Measurements from ENCODE around the gene GPR15.

The GPR15 gene

GRCh38 chr3:98531622-98532274 is at the start of gene GPR15:
TSS of gene GPR15 (plus strand) at chr3:98531978. CDS start at chr3:98532034, 56 bp downstream.
- DNase-seq: no peak

DNA sequence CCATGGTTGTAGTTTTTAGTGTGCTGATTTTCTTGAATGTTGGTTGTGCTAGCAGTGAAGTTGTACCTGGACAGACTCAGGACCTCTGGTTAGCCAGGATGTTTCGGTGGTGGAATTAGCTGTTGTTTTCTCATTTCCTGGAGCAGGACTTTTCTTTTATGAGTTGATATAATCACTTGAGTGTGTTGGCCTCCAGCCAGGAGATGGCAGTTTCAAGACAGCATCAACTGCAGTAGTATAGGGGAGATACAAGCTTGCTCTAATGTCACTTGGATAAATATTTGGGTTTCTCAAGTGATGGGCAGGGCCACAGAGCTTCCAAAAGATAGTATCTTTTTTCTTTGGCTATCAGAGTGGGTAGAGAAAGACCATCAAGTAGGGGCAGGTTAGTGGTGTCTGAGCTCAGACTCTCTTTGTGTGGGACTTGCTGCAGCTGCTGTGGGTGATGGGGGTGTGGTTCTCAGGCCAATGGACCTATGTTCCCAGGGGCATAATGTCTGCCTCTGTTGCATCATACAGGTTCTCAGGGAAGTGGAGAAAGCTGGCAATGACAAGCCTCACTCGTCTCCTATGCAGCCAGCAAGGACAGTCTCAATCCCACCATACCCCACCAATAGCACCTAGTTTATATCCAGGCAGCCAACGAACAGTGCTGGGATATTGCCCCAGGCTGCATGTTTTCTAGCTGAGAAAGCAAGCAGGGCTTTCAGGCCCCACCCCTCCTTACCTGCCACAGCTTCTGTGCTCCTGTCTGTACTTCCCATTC is 48.9 kb upstream of the GPR15 start:
- DNase-seq: no peak

DNA sequence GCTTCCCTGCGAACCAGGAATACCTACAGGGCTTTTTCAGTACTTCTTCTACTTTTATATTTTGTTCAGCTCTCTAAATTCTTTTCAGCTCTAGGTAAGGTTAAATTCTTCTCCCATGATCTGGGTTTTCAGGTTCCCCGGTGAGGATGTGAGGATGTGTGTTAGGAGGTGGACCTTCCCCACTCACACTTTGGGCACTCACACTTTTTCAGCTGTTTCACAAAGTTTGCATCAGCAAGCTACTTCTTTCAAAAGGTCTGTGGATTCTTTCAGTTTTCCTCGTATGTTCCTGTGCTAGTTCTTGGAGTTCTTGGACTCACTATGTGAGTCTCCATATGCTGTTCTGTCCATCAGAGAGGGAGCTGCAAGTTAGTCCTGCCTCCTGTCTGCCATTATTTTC is 48.2 kb upstream of the GPR15 start:
- no peak for DNase-seq

DNA sequence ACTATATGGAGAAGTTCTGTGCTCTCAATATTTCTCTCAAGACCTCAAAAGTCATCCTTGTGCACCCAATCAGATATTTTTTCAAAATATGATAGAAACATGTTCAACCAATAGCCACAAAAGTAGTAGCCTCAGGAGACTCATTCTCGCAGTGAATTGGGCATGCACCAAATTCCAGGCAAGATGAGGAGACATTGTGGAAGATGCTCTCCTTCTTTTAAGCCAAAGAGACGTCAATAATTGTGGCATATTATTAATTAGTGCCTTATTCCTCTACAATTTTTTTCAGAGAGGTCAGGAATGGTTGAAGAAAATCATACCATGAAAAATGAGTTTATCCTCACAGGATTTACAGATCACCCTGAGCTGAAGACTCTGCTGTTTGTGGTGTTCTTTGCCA is 34.4 kb upstream of the GPR15 start, which contains the start of gene OR5K2:
Gene OR5K2 (plus strand): TSS at position 301 of the 400 bp plus-strand sequence. CDS start 0 bp downstream, at position 301.
- DNase-seq: no peak

DNA sequence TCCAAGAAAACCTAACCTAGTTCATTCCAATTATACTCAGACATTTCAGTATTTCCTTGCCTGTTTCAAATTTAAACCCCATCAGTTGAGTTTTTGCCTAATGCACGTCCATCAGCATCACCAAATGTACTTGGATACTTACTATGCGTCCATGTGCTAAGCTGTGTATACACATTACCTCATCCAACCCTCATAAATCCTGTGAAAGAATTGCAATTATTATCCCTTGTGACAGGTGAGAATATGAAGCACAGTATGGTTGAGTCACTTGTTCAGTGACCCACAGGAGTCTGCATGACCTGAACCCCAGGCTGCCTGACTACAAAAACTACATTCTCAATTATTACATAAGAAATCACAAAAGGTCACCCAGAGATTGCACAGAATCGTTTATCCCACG is 31.8 kb upstream of the GPR15 start:
- no peak for DNase-seq

GRCh38 chr3:98501270-98501669 is 30.5 kb upstream of the GPR15 start:
- no peak for DNase-seq

DNA sequence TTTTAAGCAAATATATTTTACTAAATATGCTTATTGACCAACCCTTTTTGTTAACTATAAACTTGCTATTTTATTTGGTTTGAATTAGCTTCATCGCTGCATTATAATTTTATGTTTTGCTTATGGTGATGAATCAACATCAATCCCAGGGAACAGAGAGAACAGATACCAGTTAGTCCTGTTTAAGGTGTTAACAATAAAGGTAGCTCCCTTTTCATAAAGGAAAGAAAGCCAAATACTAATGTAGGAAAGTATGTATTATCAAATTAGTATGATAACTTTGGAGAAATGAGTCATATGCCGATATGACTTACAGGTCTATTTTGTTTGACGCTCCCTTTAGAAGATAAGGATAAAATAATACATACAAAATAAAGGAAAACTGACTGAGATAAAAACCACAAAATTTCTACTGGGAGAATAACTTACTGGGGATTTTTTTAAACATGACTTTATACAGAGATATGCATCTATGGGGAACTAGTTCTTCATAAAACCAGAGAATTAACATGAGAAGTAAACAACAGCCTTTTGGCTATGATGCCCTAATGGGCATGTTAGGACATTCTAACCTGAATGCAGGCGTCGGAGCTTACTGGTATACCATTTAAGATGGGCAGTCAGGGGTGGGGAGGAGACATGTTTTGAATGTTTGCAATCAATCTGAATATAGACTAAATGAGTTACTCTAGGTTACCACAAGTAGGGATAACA is 29.8 kb upstream of the GPR15 start:
- DNase-seq: no peak

DNA sequence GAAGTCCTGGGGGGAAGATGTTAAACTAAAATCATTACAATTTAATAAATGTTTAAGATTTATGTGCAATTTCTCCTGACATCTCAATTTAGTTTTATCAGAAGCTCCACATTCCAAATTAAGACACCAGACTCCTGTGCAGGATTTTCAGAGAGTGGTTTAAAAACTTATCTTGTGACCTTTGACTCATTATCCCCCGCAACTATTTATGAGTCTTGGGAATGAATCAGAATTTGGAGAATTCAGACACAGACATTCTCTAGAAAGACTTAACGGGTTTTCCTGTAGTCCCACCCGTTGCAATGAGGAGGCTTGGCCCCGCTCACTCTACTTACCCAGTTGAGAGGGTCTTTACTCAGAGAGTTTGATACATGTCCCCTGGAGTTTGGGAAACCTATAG is 27.2 kb upstream of the GPR15 start:
- no peak for DNase-seq

GRCh38 chr3:98508582-98508981 is 23.2 kb upstream of the GPR15 start:
- DNase-seq: no peak

GRCh38 chr3:98512576-98512975 is 19.2 kb upstream of the GPR15 start:
- no peak for DNase-seq

DNA sequence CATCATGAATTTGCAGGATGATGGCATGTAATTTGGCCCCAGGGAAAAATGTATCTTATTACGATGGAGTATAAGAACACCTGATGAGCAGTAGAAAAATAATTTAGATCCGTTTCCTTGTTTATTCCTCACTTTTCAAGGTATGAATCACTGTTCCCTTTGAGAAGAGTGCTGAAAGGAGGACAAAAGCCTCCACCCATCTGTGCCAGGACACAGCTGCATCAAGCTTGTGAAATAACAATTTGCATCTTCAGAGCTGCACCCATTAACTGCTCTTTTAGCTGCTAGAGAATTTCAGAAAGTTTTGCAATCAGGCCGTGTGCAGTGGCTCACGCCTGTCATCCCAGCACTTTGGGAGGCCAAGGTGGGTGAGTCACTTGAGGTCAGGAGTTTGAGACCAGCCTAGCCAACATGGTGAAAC is 18.7 kb upstream of the GPR15 start:
- DNase-seq: no peak

GRCh38 chr3:98513736-98514135 is 18.0 kb upstream of the GPR15 start:
- DNase-seq: no peak

DNA sequence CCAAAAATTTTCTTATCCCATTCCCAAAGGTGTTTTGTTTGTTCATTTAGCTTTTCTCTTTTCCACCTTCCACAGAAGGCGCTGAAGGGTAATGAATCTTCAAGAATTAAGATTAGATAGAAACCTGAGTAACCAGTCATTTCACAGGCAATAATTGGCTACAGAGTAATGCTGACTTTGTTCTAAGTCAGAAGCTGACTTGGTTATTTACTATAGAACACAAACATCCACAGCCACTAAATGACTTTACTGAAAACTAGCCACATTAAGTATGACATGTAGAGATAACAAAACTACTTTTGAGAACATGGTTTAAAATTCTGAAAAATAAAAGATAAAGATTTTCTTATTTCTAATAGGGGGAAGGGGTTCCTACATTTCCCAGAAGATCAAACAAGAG is 16.8 kb upstream of the GPR15 start:
- DNase-seq: no peak

GRCh38 chr3:98518816-98519215 is 13.0 kb upstream of the GPR15 start:
- no peak for DNase-seq

DNA sequence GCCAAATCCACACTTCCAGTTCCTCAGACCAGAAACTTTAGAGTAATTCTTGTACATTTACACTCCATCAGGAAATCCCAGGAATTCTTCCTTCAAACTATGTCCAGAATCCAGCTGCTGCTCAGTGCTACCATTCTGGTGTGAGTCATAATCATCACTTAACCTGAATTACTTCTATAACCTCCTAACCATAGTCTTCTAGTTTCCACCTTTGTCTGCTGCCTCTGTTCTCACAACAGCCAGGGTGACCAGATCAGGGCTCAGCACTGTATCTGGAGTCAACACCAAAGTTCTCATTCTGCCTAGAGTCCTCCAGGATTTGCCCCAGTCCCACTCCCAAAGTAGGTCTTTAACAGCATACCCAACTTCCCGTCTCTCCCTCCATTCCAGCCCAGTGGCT is 12.4 kb upstream of the GPR15 start:
- DNase-seq: no peak

DNA sequence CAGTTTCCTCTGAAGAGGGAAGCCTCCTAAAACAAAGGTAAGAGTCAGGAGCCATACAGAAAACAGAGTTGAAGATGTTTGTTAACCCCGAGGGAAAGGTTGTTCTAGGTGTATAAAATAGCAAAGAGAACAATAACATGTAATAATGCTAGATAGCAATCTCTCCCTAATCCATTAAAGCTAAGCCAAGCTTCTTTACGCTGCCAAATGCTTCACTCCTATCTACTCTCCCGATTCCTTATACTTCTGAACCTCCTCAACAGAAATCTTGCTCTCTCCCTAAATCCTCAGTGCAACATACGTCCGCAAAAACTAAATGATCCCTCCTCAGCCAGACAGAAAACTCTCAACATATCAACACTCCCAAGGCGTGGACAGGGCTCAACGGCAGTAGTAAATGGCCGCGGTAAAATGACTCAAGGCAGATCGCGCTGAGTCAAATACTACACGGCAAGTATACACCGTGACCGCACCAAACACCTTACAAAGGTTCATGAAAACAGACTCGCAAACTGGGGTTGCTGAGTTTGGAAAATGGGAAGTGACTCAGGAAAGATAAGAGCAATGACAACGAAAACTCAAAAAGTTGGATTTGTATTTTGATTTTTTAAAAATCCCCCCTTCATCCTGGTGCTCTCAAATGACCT is 9.8 kb upstream of the GPR15 start:
- DNase-seq: no peak

DNA sequence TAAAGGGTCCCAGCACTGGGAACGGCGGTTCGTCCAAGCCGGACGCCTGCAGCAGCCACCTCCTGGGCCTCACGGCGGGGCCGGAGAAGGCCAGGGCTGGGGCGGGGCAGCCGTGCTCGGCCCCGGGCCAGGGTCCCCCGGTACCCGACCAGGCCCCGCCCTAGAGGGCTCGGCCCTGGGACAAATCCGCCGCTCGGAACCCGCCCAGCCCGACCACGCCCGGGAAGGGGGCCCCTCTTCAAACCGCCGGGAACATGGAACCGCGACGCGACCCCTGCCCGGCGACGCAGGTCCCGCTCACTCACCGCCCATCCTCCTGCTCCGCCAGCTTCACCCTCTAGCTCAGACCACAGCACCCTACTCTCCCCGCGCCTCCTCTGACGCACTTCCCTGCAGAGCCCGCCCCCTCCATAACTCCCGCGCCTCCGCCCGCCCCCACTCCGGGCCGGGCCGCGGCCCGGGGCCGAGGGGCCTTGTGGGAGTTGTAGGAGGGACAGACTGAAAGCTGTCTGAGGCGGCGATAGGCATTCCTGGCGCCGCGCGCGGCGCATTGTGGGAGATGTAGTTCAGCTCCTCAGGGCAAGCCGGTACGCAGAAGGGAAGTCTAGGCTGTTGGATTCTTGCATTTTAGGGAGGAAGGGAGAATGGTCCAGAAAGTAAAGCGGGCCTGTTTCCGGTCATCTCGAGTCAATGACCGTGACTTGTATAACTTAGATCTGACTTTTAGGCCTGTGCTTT is 9.1 kb upstream of the GPR15 start, which contains the start of gene CLDND1:
Gene CLDND1 (minus strand): TSS at position 359 of the 738 bp plus-strand sequence. CDS start 1,478 bp downstream, outside the sequence.
- DNase-seq: peak; percentile 88 to 94

DNA sequence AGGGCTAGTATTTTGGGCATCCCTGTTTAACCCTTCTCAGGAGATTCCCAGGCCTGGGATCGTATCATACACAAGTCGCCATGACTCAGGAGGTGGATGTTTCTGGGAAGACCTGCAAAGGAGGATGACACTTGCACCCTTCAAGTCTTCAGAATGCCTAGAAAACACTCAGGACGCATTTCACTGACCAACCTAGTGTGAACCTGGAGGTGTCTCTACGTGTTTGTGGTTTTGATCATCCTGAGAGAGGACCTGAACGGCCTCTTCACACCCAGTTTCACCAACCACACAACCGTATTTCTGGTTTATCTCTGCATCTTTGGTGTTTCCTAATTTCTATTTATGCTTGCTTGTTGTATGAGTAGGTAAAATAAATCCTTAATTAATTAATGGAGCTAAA is 6.3 kb upstream of the GPR15 start:
- DNase-seq: no peak

GRCh38 chr3:98528474-98529346 is 3.1 kb upstream of the GPR15 start:
- no peak for DNase-seq

- no peak for DNase-seq
Observed at GRCh38 chr3:98529856-98530459, 1.8 kb upstream of the GPR15 start.

DNA sequence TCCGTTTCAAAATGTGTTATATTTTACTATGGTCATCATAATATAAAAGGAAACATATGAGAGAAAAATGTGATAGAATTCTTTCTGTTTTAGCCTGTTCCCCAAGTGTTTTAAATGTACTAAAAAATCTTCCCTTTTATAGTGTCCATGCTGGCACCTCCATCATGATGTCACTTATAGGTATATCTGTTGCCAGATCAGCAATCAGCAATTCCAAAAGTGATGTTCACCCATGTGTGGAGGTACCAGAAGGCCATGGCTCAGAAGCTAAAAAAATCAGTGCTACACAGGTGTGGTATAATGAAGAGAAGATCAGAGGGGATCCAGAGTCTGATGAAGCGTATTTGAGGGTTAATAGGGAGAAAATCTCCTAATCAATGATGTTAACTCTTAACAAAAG is 1.1 kb upstream of the GPR15 start:
- DNase-seq: no peak
